ENCODE measurements around the gene OTOP2.

OTOP2 gene

GRCh38 chr17:74951680-74952421 lies 27.8 kb downstream of the OTOP2 start:
- H3K27me3 Mint-ChIP-seq = no peaks in the 10 kb centered on the region
- no peak overlapping the region for H3K4me3 Mint-ChIP-seq
- no peak overlapping the region for H3K27ac Mint-ChIP-seq
- no peaks in the 10 kb centered on the region for H3K4me1 Mint-ChIP-seq
- H3K9me3 Mint-ChIP-seq = no peaks in the 10 kb centered on the region
- no peaks in the 10 kb centered on the region for H3K36me3 Mint-ChIP-seq

- Mint-ChIP-seq H3K27me3 (no peaks in the 10 kb centered on the region), H3K27ac (no peak overlapping the region), H3K4me1 (no peaks in the 10 kb centered on the region), H3K9me3 (no peaks in the 10 kb centered on the region), H3K36me3 (no peaks in the 10 kb centered on the region), H3K4me3 (no peak overlapping the region)
Measured at GRCh38 chr17:74952431-74953133, 28.5 kb downstream of the OTOP2 start.

- no peaks in the 10 kb centered on the region for H3K36me3 Mint-ChIP-seq
- no peaks in the 10 kb centered on the region for H3K4me1 Mint-ChIP-seq
- H3K27ac Mint-ChIP-seq = no peak overlapping the region
- H3K4me3 Mint-ChIP-seq = no peak overlapping the region
- no peaks in the 10 kb centered on the region for H3K27me3 Mint-ChIP-seq
- H3K9me3 Mint-ChIP-seq = no peaks in the 10 kb centered on the region
Measured at GRCh38 chr17:74953134-74953687, 29.1 kb downstream of the OTOP2 start.

- H3K36me3 Mint-ChIP-seq = no peaks in the 10 kb centered on the region
- H3K9me3 Mint-ChIP-seq = no peaks in the 10 kb centered on the region
- no peaks in the 10 kb centered on the region for H3K27me3 Mint-ChIP-seq
- no peaks in the 10 kb centered on the region for H3K4me1 Mint-ChIP-seq
- H3K27ac Mint-ChIP-seq = no peak overlapping the region
- H3K4me3 Mint-ChIP-seq = no peak overlapping the region
Measured at GRCh38 chr17:74954115-74954514, 30.0 kb downstream of the OTOP2 start.

GRCh38 chr17:74954665-74955421 lies 30.8 kb downstream of the OTOP2 start:
- H3K27ac Mint-ChIP-seq = no peak overlapping the region
- no peaks in the 10 kb centered on the region for H3K27me3 Mint-ChIP-seq
- no peaks in the 10 kb centered on the region for H3K36me3 Mint-ChIP-seq
- H3K9me3 Mint-ChIP-seq = no peaks in the 10 kb centered on the region
- H3K4me3 Mint-ChIP-seq = no peak overlapping the region
- no peaks in the 10 kb centered on the region for H3K4me1 Mint-ChIP-seq

GRCh38 chr17:74956093-74956492 lies 32.0 kb downstream of the OTOP2 start:
- Mint-ChIP-seq H3K4me1 (no peaks in the 10 kb centered on the region), H3K9me3 (no peaks in the 10 kb centered on the region), H3K4me3 (no peak overlapping the region), H3K36me3 (no peaks in the 10 kb centered on the region), H3K27me3 (no peaks in the 10 kb centered on the region), H3K27ac (no peak overlapping the region)

- peaks cover 4% of the 10 kb centered on the region for H3K4me1 Mint-ChIP-seq
- H3K36me3 Mint-ChIP-seq = no peaks in the 10 kb centered on the region
- H3K4me3 Mint-ChIP-seq = no peak overlapping the region
- H3K9me3 Mint-ChIP-seq = no peaks in the 10 kb centered on the region
- H3K27me3 Mint-ChIP-seq = no peaks in the 10 kb centered on the region
- H3K27ac Mint-ChIP-seq = no peak overlapping the region
Measured at GRCh38 chr17:74957935-74958740, 34.1 kb downstream of the OTOP2 start.

GRCh38 chr17:74959826-74960515 lies 35.9 kb downstream of the OTOP2 start:
- no peak overlapping the region for H3K27ac Mint-ChIP-seq
- no peaks in the 10 kb centered on the region for H3K36me3 Mint-ChIP-seq
- H3K4me1 Mint-ChIP-seq = peaks cover 4% of the 10 kb centered on the region
- no peak overlapping the region for H3K4me3 Mint-ChIP-seq
- H3K27me3 Mint-ChIP-seq = no peaks in the 10 kb centered on the region
- H3K9me3 Mint-ChIP-seq = no peaks in the 10 kb centered on the region

- Mint-ChIP-seq H3K9me3 (no peaks in the 10 kb centered on the region), H3K27me3 (no peaks in the 10 kb centered on the region), H3K27ac (no peak overlapping the region), H3K4me1 (peaks cover 4% of the 10 kb centered on the region), H3K36me3 (no peaks in the 10 kb centered on the region), H3K4me3 (no peak overlapping the region)
Measured at GRCh38 chr17:74960570-74961342, 36.7 kb downstream of the OTOP2 start.

- Mint-ChIP-seq H3K36me3 (no peaks in the 10 kb centered on the region), H3K9me3 (no peaks in the 10 kb centered on the region), H3K27ac (no peak overlapping the region), H3K4me1 (peaks cover 4% of the 10 kb centered on the region), H3K27me3 (no peaks in the 10 kb centered on the region), H3K4me3 (no peak overlapping the region)
Measured at GRCh38 chr17:74961657-74962350, 37.7 kb downstream of the OTOP2 start.

GRCh38 chr17:74962622-74963394 lies 38.7 kb downstream of the OTOP2 start:
- Mint-ChIP-seq H3K36me3 (no peaks in the 10 kb centered on the region), H3K27ac (no peak overlapping the region), H3K9me3 (no peaks in the 10 kb centered on the region), H3K4me1 (peaks cover 4% of the 10 kb centered on the region), H3K4me3 (no peak overlapping the region), H3K27me3 (no peaks in the 10 kb centered on the region)

- Mint-ChIP-seq H3K4me1 (peaks cover 4% of the 10 kb centered on the region), H3K27me3 (no peaks in the 10 kb centered on the region), H3K4me3 (no peak overlapping the region), H3K36me3 (no peaks in the 10 kb centered on the region), H3K27ac (no peak overlapping the region), H3K9me3 (no peaks in the 10 kb centered on the region)
Measured at GRCh38 chr17:74963656-74964055, 39.6 kb downstream of the OTOP2 start.

- Mint-ChIP-seq H3K9me3 (no peaks in the 10 kb centered on the region), H3K4me3 (no peak overlapping the region), H3K27ac (no peak overlapping the region), H3K36me3 (no peaks in the 10 kb centered on the region), H3K27me3 (no peaks in the 10 kb centered on the region), H3K4me1 (peaks cover 4% of the 10 kb centered on the region)
Measured at GRCh38 chr17:74964246-74964761, 40.2 kb downstream of the OTOP2 start.
